ENCODE measurements around the gene E2F1.

E2F1 gene

DNA sequence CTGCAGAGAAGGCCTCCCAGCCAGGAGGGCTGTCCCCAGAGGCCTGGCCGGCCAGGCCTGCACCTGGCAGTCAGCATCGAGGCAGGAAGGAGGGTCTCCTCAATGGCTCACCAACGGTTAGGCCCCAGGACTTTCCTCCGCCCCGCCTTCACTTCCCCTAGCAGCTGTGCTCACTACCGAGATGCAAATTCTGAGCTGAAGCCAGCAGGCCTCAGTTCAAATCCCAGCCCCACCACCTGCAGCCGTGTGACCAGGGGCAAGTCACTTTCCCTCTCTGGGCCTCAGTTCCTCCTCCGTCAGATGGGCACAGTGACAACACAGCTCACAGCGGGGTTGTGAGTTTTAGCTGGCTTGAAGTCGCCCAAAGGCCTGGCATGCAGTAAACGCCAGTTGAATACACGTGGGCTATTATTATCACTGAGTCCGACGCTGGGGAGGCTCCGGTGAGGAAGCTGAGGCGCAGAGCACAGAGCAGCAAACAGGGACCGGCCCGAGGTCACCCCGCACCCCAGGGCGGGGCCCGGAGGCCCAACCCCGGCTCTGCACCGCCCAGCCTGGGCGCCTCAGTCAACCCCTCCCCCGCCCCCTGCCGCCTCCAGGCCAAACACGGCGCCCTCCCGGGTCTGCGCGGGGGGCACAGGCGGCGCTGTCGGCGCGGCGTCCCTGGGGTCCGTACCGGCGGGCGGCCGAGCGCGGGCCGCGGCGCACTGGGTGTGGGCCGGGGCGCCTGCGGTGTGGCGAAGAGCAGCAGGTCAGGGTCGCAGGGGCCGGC lies 671 bp downstream of the E2F1 start:
- no peak for DNase-seq

DNA sequence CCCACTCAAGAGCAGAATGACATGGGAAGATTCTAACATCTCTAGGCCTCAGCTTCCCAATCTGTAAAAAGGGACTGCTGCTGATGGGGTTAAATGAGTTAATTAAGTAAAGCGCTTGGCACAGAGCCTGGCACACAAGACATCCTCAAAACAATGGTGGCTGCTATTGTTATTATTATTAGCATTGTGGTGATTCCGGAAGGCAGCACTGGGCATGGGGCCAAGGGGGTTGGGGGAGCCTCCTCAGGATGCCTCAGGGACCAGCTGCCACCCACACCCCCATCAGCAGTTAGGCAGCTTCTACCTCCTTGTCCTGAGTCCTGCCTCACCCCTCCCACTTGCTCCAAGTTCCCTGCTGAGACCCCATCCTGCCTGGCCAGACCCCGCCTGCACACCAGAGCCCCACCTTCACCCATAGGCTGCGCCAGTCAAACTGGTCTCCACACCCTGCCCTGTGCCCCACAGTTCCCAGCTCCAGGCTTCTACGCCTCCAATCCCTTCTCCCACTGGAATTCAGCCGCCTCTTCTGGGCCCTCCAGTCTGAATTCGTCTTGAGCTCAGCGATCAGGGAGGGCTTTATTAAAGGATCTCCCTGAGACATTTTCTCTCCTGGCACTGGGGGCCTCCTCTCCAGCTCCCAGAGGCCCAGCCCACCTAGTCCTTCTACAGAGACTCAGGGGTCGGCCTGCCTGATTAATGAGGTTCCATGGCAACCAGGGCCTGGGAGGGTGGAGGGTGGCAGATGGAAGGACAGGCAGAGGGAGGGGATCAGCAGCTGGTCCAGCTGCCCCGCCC lies 1.5 kb downstream of the E2F1 start:
- no peak for DNase-seq

- no peak for DNase-seq
Observed at GRCh38 chr20:33681728-33682353, 4.3 kb downstream of the E2F1 start.

DNA sequence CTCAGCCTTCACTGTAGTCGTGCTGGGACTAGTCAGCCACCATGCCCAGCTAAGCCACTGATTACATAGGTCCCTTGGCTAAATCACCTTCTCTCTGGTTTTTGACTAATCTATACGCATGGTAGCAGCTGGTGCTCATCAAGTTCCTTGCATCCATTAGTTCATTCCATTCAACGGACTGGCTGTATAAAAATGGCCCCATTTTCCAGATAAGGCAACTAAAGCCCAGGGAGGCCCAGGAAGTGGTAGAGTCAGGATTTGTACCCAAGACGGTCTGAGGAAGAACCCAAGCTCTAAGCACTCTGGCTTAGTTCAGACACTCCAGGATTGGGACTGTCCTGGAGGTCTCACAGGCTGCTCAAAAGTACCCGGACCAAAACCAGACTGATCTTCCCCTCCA lies 4.9 kb downstream of the E2F1 start:
- DNase-seq, result no peak

- DNase-seq, result peak; percentile 24
Observed at GRCh38 chr20:33680686-33681085, 5.5 kb downstream of the E2F1 start.

- no peak for DNase-seq
Observed at GRCh38 chr20:33679758-33680485, 6.3 kb downstream of the E2F1 start.

DNA sequence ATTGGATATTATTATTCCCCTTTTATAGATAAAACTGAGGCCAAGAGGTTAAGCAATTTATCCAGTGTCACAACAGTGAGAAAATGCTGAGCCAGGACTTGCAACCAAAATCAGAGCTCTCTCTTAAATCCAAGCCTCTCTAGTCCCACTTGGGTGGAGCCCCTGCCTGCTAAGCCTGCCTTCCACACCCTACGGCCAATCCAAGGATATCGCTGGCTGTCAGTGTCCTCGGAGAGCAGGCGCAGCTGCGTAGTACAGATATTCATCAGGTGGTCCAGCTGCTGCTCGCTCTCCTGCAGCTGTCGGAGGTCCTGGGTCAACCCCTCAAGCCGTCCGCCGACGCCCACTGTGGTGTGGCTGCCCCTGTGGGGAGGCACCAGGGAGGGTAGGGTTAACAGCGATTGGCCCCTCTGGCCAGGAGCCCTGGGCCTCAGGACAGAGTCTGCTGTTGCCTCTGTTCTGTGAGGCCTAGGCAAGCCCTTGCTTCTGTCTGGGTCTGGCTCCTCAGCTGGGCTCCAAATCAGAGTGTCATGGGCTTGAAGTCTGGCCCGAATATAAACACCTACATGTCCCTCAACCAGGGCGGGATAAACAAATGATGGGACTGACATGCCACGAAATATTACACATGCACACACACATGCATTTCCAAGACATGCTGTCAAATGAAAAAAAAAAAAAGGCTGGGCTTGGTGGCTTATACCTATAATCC lies 8.0 kb downstream of the E2F1 start:
- no peak for DNase-seq

DNA sequence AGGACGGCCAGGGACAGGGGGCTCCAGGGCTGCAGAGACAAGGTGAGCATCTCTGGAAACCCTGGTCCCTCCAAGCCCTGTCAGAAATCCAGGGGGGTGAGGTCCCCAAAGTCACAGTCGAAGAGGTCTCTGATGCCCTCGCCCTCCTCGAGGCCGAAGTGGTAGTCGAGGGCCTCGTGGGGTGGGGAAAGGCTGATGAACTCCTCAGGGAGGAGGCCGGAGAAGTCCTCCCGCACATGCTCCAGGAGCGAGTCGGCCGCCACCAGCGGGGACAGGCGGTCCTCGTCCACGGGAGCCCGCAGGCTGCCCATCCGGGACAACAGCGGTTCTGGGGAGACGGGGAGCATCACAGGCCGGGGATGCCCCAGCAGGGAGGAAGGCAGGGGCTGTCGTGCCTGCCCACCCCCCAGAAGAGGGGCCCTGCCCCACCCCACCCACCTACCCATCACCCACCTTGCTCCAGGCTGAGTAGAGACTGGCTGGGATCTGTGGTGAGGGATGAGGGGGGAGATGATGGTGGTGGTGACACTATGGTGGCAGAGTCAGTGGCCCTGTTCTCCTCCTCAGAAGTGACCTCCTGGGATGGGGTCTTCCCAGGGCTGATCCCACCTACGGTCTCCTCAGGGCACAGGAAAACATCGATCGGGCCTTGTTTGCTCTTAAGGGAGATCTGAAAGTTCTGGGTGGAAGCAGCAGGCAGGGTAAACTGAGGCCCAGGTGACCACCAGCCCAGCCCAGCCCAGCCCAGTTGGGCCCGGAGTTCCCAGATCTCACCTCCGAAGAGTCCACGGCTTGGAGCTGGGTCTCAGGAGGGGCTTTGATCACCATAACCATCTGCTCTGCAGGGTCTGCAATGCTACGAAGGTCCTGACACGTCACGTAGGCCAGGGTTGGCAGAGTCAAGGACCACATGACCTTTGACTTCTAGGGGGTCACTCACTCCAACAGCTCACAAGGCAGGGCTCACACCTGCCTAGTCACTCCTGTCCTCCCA lies 9.2 kb downstream of the E2F1 start:
- no peak for DNase-seq

GRCh38 chr20:33676121-33676520 lies 10.1 kb downstream of the E2F1 start:
- no peak for DNase-seq

- DNase-seq, result no peak
Observed at GRCh38 chr20:33675136-33675959, 10.8 kb downstream of the E2F1 start.

GRCh38 chr20:33674294-33675135 lies 11.7 kb downstream of the E2F1 start, which contains the start of gene NECAB3:
Gene NECAB3 (minus strand): TSS chr20:33674428. CDS start chr20:33674352, 76 bp downstream.
- peak; percentile 71 for DNase-seq

GRCh38 chr20:33673410-33674293 lies 12.5 kb downstream of the E2F1 start:
- DNase-seq, result no peak

- no peak for DNase-seq
Observed at GRCh38 chr20:33673114-33673409, 13.1 kb downstream of the E2F1 start.

GRCh38 chr20:33672426-33673113 lies 13.6 kb downstream of the E2F1 start:
- peak; percentile 10 for DNase-seq

- no peak for DNase-seq
Observed at GRCh38 chr20:33671573-33672288, 14.5 kb downstream of the E2F1 start.

GRCh38 chr20:33670715-33671499 lies 15.3 kb downstream of the E2F1 start:
- DNase-seq, result no peak
